Heart right ventricle (tissue), 16 donors: ENCODE data around the gene RBM17. TPM values are rescaled to one million over a fixed set of nuclear protein-coding genes. Genes with fewer than 3 reads are reported as not detected.
"Not testable (repeated sequence)": the region's sequence is repeated elsewhere in the genome, so short reads cannot be mapped to it uniquely, and the experiment has no call there.

ENCODE experiments used
- ATAC-seq, 8 donors: fragments of 200-7000 bp; cut with Tn5 transposase; one replicate each; pipeline ENCODE4 v1.9.1; 2020; ENCODE audit warnings: mild to moderate bottlenecking in 8 of 8, moderate library complexity in 8 of 8, moderate number of reproducible peaks in 1 of 8
- DNase-seq, 2 donors: peaks; one replicate each; pipeline ENCODE4 v3.0.0-alpha.2; 2020
- H3K27ac ChIP-seq, 10 donors: fragments of 200-600 bp; sonication (generic) in 2 of 10; one replicate each; pipeline versions ENCODE4 v1.5.0 to v1.8.0; 2020 to 2022; ENCODE audit warnings: mild to moderate bottlenecking in 3 of 10
- H3K27me3 ChIP-seq, 7 donors: fragments of 200-600 bp; one replicate each; pipeline ENCODE4 v1.8.0; 2021 to 2022; ENCODE audit warnings: mild to moderate bottlenecking in 2 of 7
- H3K36me3 ChIP-seq, 9 donors: fragments of 200-600 bp; sonication (generic) in 1 of 9; one replicate each; pipeline versions ENCODE4 v1.5.0 to v1.8.0; 2020 to 2022; ENCODE audit warnings: mild to moderate bottlenecking in 2 of 9
- H3K4me1 ChIP-seq, 9 donors: fragments of 200-600 bp; sonication (generic) in 1 of 9; one replicate each; pipeline versions ENCODE4 v1.5.0 to v1.8.0; 2020 to 2022; ENCODE audit warnings: mild to moderate bottlenecking in 4 of 9
- H3K4me3 ChIP-seq, 10 donors: fragments of 200-600 bp; sonication (generic) in 2 of 10; one replicate each; pipeline versions ENCODE4 v1.5.0 to v1.8.0; 2020 to 2022; ENCODE audit warnings: mild to moderate bottlenecking in 7 of 10, moderate library complexity in 2 of 10
- H3K9me3 ChIP-seq, 11 donors: fragments of 200-600 bp in 10 of 11; sonication (generic) in 2 of 11; one replicate each; pipeline versions ENCODE4 v1.5.0 to v1.8.0; 2013 to 2022; ENCODE audit warnings: mild to moderate bottlenecking in 2 of 11, control low read depth in 1 of 11, moderate library complexity in 1 of 11
- CTCF ChIP-seq, 9 donors: fragments of 200-600 bp; sonication (generic) in 2 of 9; IDR thresholded peaks; one replicate each; pipeline versions ENCODE4 v1.5.0 to v1.8.0; 2021 to 2022; ENCODE audit warnings: antibody characterized with exemption in 9 of 9, mild to moderate bottlenecking in 5 of 9, moderate library complexity in 1 of 9
- WGBS, 2 donors: extraction: QIAGEN DNeasy Blood & Tissue Kit; methylation state at CpG; one replicate each; pipeline ENCODE4 v1.1.7; 2013; ENCODE audit warnings: inconsistent platforms in 1 of 2; 5-methylcytosine and 5-hydroxymethylcytosine counted together
- intact Hi-C, 10 donors: fragments of 100-400 bp; cut with DNase I; formaldehyde crosslinking; loops; one replicate each; pipeline versions ENCODE4 v1.11.1 to v1.14.2; 2022
- long read RNA-seq, 3 donors: library from polyadenylated mRNA; unstranded; transcript quantifications; one replicate each; pipeline ENCODE4 v2.0.0, GENCODE V29; 2020 to 2021
- polyA plus RNA-seq, 2 donors: library from polyadenylated mRNA; stranded (reverse); fragments of 200-250 nt; gene quantifications; one replicate each; pipeline ENCODE4 v1.2.3, GENCODE V29; 2013
- total RNA-seq, 10 donors: library from RNA; stranded (reverse); fragmentation: NEBNext Ultra II Directional in 3 of 10; extraction: Animal tissue kit (Norgen Biotek cat#: 25700) in 3 of 10; gene quantifications; one replicate each; pipeline versions ENCODE4 v1.2.1 to v1.2.4, GENCODE V29; 2021 to 2023
- donor health status: Arrhythmogenic right ventricular cardiomyopathy.
- donor health status: ischemic (EF 13 %, LVEDD 7.1; RV severe dilation, severe dysfunction).
- donor health status: healthy with polysubstance abuse.
- donor health status: DM: no; HTN: yes; CAD: no.
- donor health status: DM: no; HTN: no; CAD: no.
- donor health status: ischemic (EF 25% LVEDD 6.9; RV normal size, moderate dysfunction).
- donor health status: ischemic (EF 25% LVEDD 5.7; RV mildly dilated, moderate dysfunction).
- donor health status: healthy.
- donor health status: DM: yes; HTN: yes; CAD: no.
- donor health status: Ischemic cardiomyopathy.
- donor health status: ischemic (EF 35%, LVEDD 5.7; RV mildly dilated, moderate dysfunction).
- donor health status: nonischemic (EF 11% LVEDD 7.7; RV severe dilation, severe dysfunction).
- donor health status: DM: yes; HTN: yes; CAD: no.
- donor health status: PGD.
- donor health status: ischemic (EF 29% LVEDD 5.4; RV normal size, mild dysfunction).
- donor health status: nonischemic (EF 23%, LVEDD 6.1; RV moderate dilation, normal function).

The RBM17 gene
- total RNA-seq: 10 to 100 TPM; 53.4 to 93.2 (median 64.0) TPM
- 100 to 1,000 TPM in 1 of 2 donors, 10 to 100 TPM in 1; 58.6 to 100 TPM for polyA plus RNA-seq
- long read RNA-seq, donor 1, transcript RBM17-201 (12 exons, 2,755 nt): major isoform, 71 of 132 reads
- long read RNA-seq, donor 1, partial matches to known transcripts: 39 of 132 reads
- long read RNA-seq, donor 1, other reads (novel, unspliced or antisense): 22 of 132 reads
- long read RNA-seq, donor 2, transcript RBM17-201 (12 exons, 2,755 nt): major isoform, 75 of 126 reads
- long read RNA-seq, donor 2, partial matches to known transcripts: 34 of 126 reads
- long read RNA-seq, donor 2, other reads (novel, unspliced or antisense): 16 of 126 reads
- long read RNA-seq, donor 3, transcript RBM17-201 (12 exons, 2,755 nt): major isoform, 87 of 164 reads
- long read RNA-seq, donor 3, partial matches to known transcripts: 58 of 164 reads
- long read RNA-seq, donor 3, other reads (novel, unspliced or antisense): 17 of 164 reads

- 0% methylated on average over 51 to 77 of the region's 77 CpGs for WGBS, 2 donors
These were observed at the start of gene RBM17 for GRCh38 chr10:6088721-6089333. Gene RBM17, plus strand, starts transcription at chr10:6089034. Its CDS starts 8,032 bp downstream, at chr10:6097066.

GRCh38 chr10:6039711-6040110 is 49.1 kb upstream of the RBM17 start:
- Histone ChIP-seq H3K4me3 (no peak overlapping the region), H3K27me3 (peaks cover 0 to 7% (median 0%) of the 10 kb centered on the region in 7 donors), H3K36me3 (no peaks in the 10 kb centered on the region), H3K4me1 (peaks cover 0 to 8% (median 0%) of the 10 kb centered on the region in 9 donors), H3K9me3 (peaks cover 0 to 8% (median 0%) of the 10 kb centered on the region in 11 donors), H3K27ac (no peak overlapping the region)
- DNase-seq: no peak
- TF ChIP-seq CTCF (IDR thresholded peaks at IDR 0.05): no peak
- intact Hi-C loops: no loop called here
- ATAC-seq: no peak
- WGBS, 2 donors: 90 to 92% methylated on average over 4 of the region's 4 CpGs

More at GRCh38 chr10:6088721-6089333, at the start of gene RBM17:
- H3K9me3 ChIP-seq: no peaks in the 10 kb centered on the region
- DNase-seq: peak; percentile 95 to 96
- H3K4me1 ChIP-seq: peaks cover 8 to 70% (median 59%) of the 10 kb centered on the region in 9 donors
- H3K4me3 ChIP-seq: peak within 1 kb of the TSS; percentile 67 to 95 (median 88)
- intact Hi-C loops: loop anchor here in 8 of 10 donors (1.0 to 10.0 kb wide), 8 partner anchors 53 to 313 kb away; no protein-coding TSS in a partner anchor
- H3K27me3 ChIP-seq: peaks cover 0 to 3% (median 0%) of the 10 kb centered on the region in 7 donors
- TF ChIP-seq CTCF (IDR thresholded peaks at IDR 0.05): peak; percentile 99 to 100 (median 100)
- ATAC-seq: peak; percentile 85 to 97 (median 92)
- peak within 1 kb of the TSS; percentile 81 to 97 (median 94) for H3K27ac ChIP-seq
- peaks cover 0 to 5% (median 0%) of the 10 kb centered on the region in 9 donors for H3K36me3 ChIP-seq

GRCh38 chr10:6040205-6040604 is 48.6 kb upstream of the RBM17 start:
- Histone ChIP-seq H3K9me3 (peaks cover 0 to 8% (median 0%) of the 10 kb centered on the region in 11 donors), H3K4me1 (peaks cover 0 to 8% (median 0%) of the 10 kb centered on the region in 9 donors), H3K4me3 (no peak overlapping the region), H3K27me3 (peaks cover 0 to 7% (median 0%) of the 10 kb centered on the region in 7 donors), H3K36me3 (no peaks in the 10 kb centered on the region), H3K27ac (no peak overlapping the region)
- DNase-seq: no peak
- ATAC-seq: no peak
- intact Hi-C loops: no loop called here
- no peak for TF ChIP-seq CTCF (IDR thresholded peaks at IDR 0.05)
- 91 to 92% methylated on average over 5 of the region's 5 CpGs for WGBS, 2 donors

- H3K27me3 ChIP-seq, ATAC-seq, H3K36me3 ChIP-seq, DNase-seq, H3K27ac ChIP-seq, H3K9me3 ChIP-seq, H3K4me3 ChIP-seq, intact Hi-C loops: not testable (repeated sequence)
- 91 to 94% methylated on average over 6 of the region's 6 CpGs for WGBS, 2 donors
- H3K4me1 ChIP-seq: peaks cover 0 to 10% (median 0%) of the 10 kb centered on the region in 9 donors
These were observed 45.5 kb upstream of the RBM17 start for GRCh38 chr10:6043377-6043776.
